ENCODE measurements around the gene LATS1. TPM values are rescaled to one million over a fixed set of nuclear protein-coding genes. Genes with fewer than 3 reads are reported as not detected.

The LATS1 gene
- polyA plus RNA-seq, 1 of the 3 experiments (the other 2 are of a cell fraction), result 6.9 TPM

DNA sequence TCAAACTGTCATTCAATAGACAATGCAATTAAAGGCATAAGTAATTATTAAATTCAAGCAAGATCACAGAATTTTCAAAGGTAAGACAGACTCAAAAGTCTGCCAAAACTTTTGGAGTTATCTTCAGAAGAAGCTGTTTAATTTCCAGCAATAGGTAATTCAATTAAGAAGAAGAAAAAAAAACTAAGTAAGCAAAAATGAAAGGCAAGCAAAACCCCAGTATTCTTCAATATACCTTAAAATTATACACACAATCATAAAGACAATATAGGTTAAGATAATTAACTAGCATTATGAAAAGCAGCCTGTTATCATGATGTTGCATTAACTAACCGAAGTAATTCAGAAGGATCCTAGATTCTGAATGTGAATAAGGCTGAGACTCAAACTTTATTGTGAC, 3.5 kb downstream of the LATS1 start:
- no peak overlapping the region for H3K27ac ChIP-seq (ENCODE audit: low read depth in 2 of 2, low read length in 1 of 2)
- H3K9me3 ChIP-seq, result no peaks in the 10 kb centered on the region
- H2AFZ ChIP-seq (ENCODE audit: low read depth), result no peak overlapping the region
- TF ChIP-seq, protein P1, sequence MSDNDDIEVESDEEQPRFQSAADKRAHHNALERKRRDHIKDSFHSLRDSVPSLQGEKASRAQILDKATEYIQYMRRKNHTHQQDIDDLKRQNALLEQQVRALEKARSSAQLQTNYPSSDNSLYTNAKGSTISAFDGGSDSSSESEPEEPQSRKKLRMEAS (IDR thresholded peaks at IDR 0.05; ENCODE audit: low read depth), result no peak
- TF ChIP-seq TAF1 (IDR thresholded peaks at IDR 0.05; ENCODE audit: borderline replicate concordance, low read depth, low read length) (no peak), RAD21 (IDR thresholded peaks at IDR 0.05; ENCODE audit: low read length) (no peak), RFX5 (IDR thresholded peaks at IDR 0.05; ENCODE audit: low read length) (no peak), SMC3 (IDR thresholded peaks at IDR 0.05; ENCODE audit: low read depth, low read length) (no peak), YY1 (IDR thresholded peaks at IDR 0.05; ENCODE audit: low read depth) (no peak), POLR2AphosphoS5 (IDR thresholded peaks at IDR 0.05; ENCODE audit: low read depth, low read length) (no peak), MEF2A (IDR thresholded peaks at IDR 0.05; ENCODE audit: borderline replicate concordance, low read depth) (no peak), RXRA (IDR thresholded peaks at IDR 0.05; ENCODE audit: borderline replicate concordance, low read depth) (no peak), GATA2 (CRISPR knock-in tag; IDR thresholded peaks at IDR 0.05) (no peak), CHD2 (IDR thresholded peaks at IDR 0.05; ENCODE audit: low read length, partially characterized antibody) (no peak)
- TF ChIP-seq, protein P2, sequence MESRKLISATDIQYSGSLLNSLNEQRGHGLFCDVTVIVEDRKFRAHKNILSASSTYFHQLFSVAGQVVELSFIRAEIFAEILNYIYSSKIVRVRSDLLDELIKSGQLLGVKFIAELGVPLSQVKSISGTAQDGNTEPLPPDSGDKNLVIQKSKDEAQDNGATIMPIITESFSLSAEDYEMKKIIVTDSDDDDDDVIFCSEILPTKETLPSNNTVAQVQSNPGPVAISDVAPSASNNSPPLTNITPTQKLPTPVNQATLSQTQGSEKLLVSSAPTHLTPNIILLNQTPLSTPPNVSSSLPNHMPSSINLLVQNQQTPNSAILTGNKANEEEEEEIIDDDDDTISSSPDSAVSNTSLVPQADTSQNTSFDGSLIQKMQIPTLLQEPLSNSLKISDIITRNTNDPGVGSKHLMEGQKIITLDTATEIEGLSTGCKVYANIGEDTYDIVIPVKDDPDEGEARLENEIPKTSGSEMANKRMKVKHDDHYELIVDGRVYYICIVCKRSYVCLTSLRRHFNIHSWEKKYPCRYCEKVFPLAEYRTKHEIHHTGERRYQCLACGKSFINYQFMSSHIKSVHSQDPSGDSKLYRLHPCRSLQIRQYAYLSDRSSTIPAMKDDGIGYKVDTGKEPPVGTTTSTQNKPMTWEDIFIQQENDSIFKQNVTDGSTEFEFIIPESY (IDR thresholded peaks at IDR 0.05; ENCODE audit: borderline replicate concordance, low read depth), result no peak
- H3K79me2 ChIP-seq (ENCODE audit: insufficient read depth), result peaks cover 94% of the 10 kb centered on the region
- peaks cover 0 to 7% of the 10 kb centered on the region in 2 experiments; a peak in 2 of 4 replicates for H3K4me1 ChIP-seq (ENCODE audit: control insufficient read depth in 1 of 2, insufficient read depth in 2 of 2, low read depth in 1 of 2, low read length in 1 of 2)
- no peaks in the 10 kb centered on the region for H3K27me3 ChIP-seq (ENCODE audit: insufficient read depth)
- peaks cover 0 to 5% of the 10 kb centered on the region in 2 experiments for H3K36me3 ChIP-seq (replicated peaks in 1 of 2; ENCODE audit: control insufficient read depth in 1 of 2, insufficient read depth in 2 of 2, low read length in 1 of 2)
- no peaks in the 10 kb centered on the region for H3K9me2 ChIP-seq
- DNase-seq, result no peak
- no peak overlapping the region for H3K4me3 ChIP-seq (ENCODE audit: low read depth in 2 of 2, low read length in 1 of 2)
- ChIA-PET POLR2A (no interaction called here), CTCF (no interaction called here)
- no peak overlapping the region for H3K4me2 ChIP-seq
- H3K9ac ChIP-seq, result no peak overlapping the region
- peaks cover 9% of the 10 kb centered on the region for H3F3A ChIP-seq (replicated peaks; ENCODE audit: insufficient read depth)
- WGBS (ENCODE audit: low lambda C conversion rate), result 94% methylated on average over 1 of the region's 1 CpG
- peaks cover 44% of the 10 kb centered on the region for H4K20me1 ChIP-seq (ENCODE audit: insufficient read depth)

DNA sequence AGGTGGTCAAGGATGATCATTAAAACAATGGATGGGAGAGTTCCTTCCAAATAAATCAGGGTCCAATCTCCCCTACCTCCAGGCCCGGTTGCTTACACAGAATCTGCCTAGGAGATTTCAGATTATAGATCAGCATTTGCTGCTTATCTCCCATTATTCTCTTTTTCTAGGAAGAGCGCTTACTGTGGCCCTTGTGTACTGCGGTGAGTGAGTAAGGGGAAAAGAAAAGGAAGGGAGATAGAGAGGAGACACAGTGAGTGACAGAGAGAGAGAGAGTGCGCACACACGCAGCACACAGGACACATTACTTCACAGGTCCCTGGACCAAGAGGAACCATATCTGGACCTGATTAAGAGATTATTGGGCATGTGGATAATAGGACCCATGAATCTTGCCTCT, 6.2 kb downstream of the LATS1 start:
- no peak overlapping the region for H2AFZ ChIP-seq (ENCODE audit: low read depth)
- H3K9me2 ChIP-seq, result no peaks in the 10 kb centered on the region
- no peaks in the 10 kb centered on the region for H3K9me3 ChIP-seq
- no peak overlapping the region for H3K4me3 ChIP-seq (ENCODE audit: low read depth in 2 of 2, low read length in 1 of 2)
- H4K20me1 ChIP-seq (ENCODE audit: insufficient read depth), result peaks cover 66% of the 10 kb centered on the region
- no peak for DNase-seq
- POLR2A ChIA-PET, result no interaction called here
- CTCF ChIA-PET, result no interaction called here
- no peaks in the 10 kb centered on the region for H3K27me3 ChIP-seq (ENCODE audit: insufficient read depth)
- no peak overlapping the region for H3K9ac ChIP-seq
- no peaks in the 10 kb centered on the region for H3F3A ChIP-seq (replicated peaks; ENCODE audit: insufficient read depth)
- H3K4me1 ChIP-seq (ENCODE audit: control insufficient read depth in 1 of 2, insufficient read depth in 2 of 2, low read depth in 1 of 2, low read length in 1 of 2), result peaks cover 0 to 7% of the 10 kb centered on the region in 2 experiments; a peak in 2 of 4 replicates
- 96% methylated on average over 5 of the region's 5 CpGs for WGBS (ENCODE audit: low lambda C conversion rate)
- H3K79me2 ChIP-seq (ENCODE audit: insufficient read depth), result peaks cover 100% of the 10 kb centered on the region
- peaks cover 0 to 5% of the 10 kb centered on the region in 2 experiments for H3K36me3 ChIP-seq (replicated peaks in 1 of 2; ENCODE audit: control insufficient read depth in 1 of 2, insufficient read depth in 2 of 2, low read length in 1 of 2)
- H3K27ac ChIP-seq (ENCODE audit: low read depth in 2 of 2, low read length in 1 of 2), result no peak overlapping the region
- no peak overlapping the region for H3K4me2 ChIP-seq
- TF ChIP-seq, protein P3, sequence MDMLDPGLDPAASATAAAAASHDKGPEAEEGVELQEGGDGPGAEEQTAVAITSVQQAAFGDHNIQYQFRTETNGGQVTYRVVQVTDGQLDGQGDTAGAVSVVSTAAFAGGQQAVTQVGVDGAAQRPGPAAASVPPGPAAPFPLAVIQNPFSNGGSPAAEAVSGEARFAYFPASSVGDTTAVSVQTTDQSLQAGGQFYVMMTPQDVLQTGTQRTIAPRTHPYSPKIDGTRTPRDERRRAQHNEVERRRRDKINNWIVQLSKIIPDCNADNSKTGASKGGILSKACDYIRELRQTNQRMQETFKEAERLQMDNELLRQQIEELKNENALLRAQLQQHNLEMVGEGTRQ (IDR thresholded peaks at IDR 0.05; ENCODE audit: borderline replicate concordance, low read depth, low read length), result no peak
- TF ChIP-seq GATA2 (CRISPR knock-in tag; IDR thresholded peaks at IDR 0.05), result no peak
- no peak for TF ChIP-seq SIN3A (IDR thresholded peaks at IDR 0.05; ENCODE audit: borderline replicate concordance, low read depth, low read length)
- TF ChIP-seq, protein P1 (IDR thresholded peaks at IDR 0.05; ENCODE audit: low read depth), result no peak
- no peak for TF ChIP-seq NFIC (IDR thresholded peaks at IDR 0.05; ENCODE audit: borderline replicate concordance)
- TF ChIP-seq, protein P4, sequence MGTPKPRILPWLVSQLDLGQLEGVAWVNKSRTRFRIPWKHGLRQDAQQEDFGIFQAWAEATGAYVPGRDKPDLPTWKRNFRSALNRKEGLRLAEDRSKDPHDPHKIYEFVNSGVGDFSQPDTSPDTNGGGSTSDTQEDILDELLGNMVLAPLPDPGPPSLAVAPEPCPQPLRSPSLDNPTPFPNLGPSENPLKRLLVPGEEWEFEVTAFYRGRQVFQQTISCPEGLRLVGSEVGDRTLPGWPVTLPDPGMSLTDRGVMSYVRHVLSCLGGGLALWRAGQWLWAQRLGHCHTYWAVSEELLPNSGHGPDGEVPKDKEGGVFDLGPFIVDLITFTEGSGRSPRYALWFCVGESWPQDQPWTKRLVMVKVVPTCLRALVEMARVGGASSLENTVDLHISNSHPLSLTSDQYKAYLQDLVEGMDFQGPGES (IDR thresholded peaks at IDR 0.05; ENCODE audit: low read depth, low read length), result no peak
- no peak for TF ChIP-seq FOXJ3 (CRISPR knock-in tag; IDR thresholded peaks at IDR 0.05)
- no peak for TF ChIP-seq FOXM1 (IDR thresholded peaks at IDR 0.05; ENCODE audit: low read depth)
- TF ChIP-seq MEF2A (IDR thresholded peaks at IDR 0.05; ENCODE audit: borderline replicate concordance, low read depth), result no peak
- TF ChIP-seq JUND (IDR thresholded peaks at IDR 0.05), result no peak
- TF ChIP-seq NRF1 (IDR thresholded peaks at IDR 0.05; ENCODE audit: low read depth, low read length), result no peak
- TF ChIP-seq FOSL2 (IDR thresholded peaks at IDR 0.05; ENCODE audit: borderline replicate concordance, low read depth), result no peak

All from SK-N-SH (cell line).